Spleen (tissue), 7 donors: Measurements from ENCODE around the gene SULT1C2.

Experiments used
- POLR2A ChIP-seq, 3 donors: fragments of 450-650 bp; IDR thresholded peaks; one replicate each; pipeline ENCODE4 v1.5.1; 2017; ENCODE audit warnings: antibody characterized with exemption in 3 of 3, mild to moderate bottlenecking in 1 of 3
- POLR2AphosphoS5 ChIP-seq, 3 donors: sonication (generic); formaldehyde crosslinking; IDR thresholded peaks; one replicate each; pipeline ENCODE4 v1.5.1; 2017; ENCODE audit warnings: antibody characterized with exemption in 3 of 3
- TF ChIP-seq, protein P1 (sequence below), 11 experiments: fragments of 200-600 bp in 7 of 11; fragments of 450-650 bp in 4 of 11; sonication (generic) in 4 of 11; IDR thresholded peaks in 8 of 11; conservative IDR thresholded peaks in 3 of 11; 1 replicate in 7 of 11; 2 replicates in 4 of 11; pipeline versions ENCODE4 v1.4.0 to v1.8.0; 2016 to 2021; ENCODE audit warnings: antibody characterized with exemption in 11 of 11, inconsistent platforms in 4 of 11, mild to moderate bottlenecking in 1 of 11
- donor health status: DM: no; HTN: no; CAD: no; lungs with moderate emphysema.
- donor health status: DM: no; HTN: no; CAD: no.
- donor health status: DM: no; HTN: no; CAD: no.

DNA sequence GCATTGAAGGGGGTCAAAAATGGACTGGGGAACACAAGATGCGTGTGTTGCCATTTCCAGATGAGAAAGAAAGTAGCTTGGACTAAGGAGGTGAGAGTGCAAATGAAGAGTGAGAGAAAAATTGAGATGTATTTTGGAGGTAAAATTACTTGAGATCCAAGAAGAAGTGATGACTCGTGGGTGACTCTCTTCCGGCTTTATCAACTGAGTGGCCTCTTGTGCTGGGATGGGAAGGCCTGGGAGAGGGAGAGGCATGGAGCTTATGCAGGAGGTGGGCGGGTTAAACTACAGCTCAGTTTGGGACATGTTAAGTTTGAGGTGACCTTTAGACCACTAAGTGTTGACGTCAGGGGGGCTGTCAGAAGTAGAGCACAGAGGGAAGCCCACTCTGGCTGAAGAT, 34.9 kb downstream of the SULT1C2 start:
- TF ChIP-seq, protein P1, sequence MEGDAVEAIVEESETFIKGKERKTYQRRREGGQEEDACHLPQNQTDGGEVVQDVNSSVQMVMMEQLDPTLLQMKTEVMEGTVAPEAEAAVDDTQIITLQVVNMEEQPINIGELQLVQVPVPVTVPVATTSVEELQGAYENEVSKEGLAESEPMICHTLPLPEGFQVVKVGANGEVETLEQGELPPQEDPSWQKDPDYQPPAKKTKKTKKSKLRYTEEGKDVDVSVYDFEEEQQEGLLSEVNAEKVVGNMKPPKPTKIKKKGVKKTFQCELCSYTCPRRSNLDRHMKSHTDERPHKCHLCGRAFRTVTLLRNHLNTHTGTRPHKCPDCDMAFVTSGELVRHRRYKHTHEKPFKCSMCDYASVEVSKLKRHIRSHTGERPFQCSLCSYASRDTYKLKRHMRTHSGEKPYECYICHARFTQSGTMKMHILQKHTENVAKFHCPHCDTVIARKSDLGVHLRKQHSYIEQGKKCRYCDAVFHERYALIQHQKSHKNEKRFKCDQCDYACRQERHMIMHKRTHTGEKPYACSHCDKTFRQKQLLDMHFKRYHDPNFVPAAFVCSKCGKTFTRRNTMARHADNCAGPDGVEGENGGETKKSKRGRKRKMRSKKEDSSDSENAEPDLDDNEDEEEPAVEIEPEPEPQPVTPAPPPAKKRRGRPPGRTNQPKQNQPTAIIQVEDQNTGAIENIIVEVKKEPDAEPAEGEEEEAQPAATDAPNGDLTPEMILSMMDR (IDR thresholded peaks at IDR 0.05 in 8 of 11, conservative IDR thresholded peaks at IDR 0.05 in 3 of 11), result no peak
- TF ChIP-seq POLR2A (IDR thresholded peaks at IDR 0.05) (no peak), POLR2AphosphoS5 (IDR thresholded peaks at IDR 0.05) (no peak)
